ENCODE measurements around the gene SLC24A1. TPM values are rescaled to one million over a fixed set of nuclear protein-coding genes. Genes with fewer than 3 reads are reported as not detected.
A peak's percentile ranks its signal among the peaks of the same experiment; 100 is the strongest.

SLC24A1 gene
- total RNA-seq, 1 experiment from 2014 or later = 3.0 TPM

DNA sequence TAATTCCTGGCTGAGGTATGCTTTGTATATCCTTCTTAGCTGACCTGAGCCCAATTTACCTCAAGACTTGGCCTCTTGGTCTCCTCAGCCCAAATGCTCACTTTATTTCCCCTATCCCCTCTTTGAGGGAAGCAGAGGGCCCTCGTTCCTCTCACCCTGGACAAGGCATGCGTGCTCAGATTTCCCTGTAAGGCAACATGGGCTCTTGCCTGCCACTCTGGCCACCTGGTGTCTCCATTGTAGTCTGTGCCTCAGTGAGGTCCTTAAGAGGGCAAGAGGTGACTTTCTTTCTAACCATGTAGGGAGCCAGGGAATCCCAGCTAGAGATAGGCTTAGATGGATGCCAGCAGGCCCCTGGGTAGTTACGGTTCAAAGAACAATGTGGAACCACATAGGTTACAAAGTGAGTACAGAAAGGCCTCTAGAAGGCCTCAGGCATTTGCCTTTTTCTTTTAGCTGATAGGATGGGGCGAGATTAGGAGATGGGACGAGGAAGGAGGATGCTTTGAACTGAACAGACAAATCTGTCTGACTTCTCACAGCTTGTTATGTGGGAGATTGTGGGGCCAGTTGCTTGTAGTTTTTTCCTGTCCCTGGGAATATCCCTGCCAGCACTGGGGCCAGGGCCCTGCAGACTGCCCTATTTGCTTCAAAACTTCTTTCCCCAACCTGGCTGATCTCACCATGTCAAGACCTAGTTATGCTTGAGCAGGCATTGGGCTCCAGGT lies 9.7 kb upstream of the SLC24A1 start:
- POLR2A ChIA-PET (ENCODE audit: unreplicated experiment) = interaction anchor here (0.9 kb wide), 1 partner anchor 243 kb away, joined by 3 read pairs; no protein-coding TSS in a partner anchor
- intact Hi-C loops (cut with micrococcal nuclease) = no loop called here

DNA sequence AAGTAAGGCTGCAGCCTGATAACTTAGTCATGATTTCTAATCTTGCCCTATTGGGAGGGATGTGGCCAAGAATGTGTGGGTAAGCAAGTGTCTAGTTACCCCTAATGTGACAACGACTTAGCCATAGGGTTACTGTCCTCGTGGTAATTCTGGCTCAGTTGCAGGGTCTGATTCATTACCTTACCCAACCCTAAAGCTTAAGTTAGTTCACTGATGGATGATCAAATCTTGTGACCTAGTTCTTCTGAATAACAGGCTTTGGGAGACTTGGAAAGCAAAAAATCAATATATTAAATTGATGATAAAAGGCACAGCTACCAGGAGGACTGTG lies 9.2 kb upstream of the SLC24A1 start:
- intact Hi-C loops (cut with micrococcal nuclease) = no loop called here
- CTCF ChIA-PET = interaction anchor here (0.7 kb wide), 1 partner anchor 331 kb away, joined by 3 read pairs; no protein-coding TSS in a partner anchor
- ATAC-seq (no peak), DNase-seq (peak; percentile 31)
- Histone ChIP-seq H3K9me3 (ENCODE audit: low read length) (no peaks in the 10 kb centered on the region), H3K27ac (ENCODE audit: low read length) (no peak overlapping the region), H3K79me2 (ENCODE audit: low read length) (peaks cover 29% of the 10 kb centered on the region), H3K27me3 (ENCODE audit: low read length) (no peaks in the 10 kb centered on the region), H3K9ac (ENCODE audit: low read length) (no peak overlapping the region), H3K4me2 (ENCODE audit: low read length) (no peak overlapping the region), H4K20me1 (ENCODE audit: low read length) (no peaks in the 10 kb centered on the region), H3K4me1 (ENCODE audit: insufficient read depth, low read length) (peaks cover 16% of the 10 kb centered on the region), H3K9me2 (replicated peaks; ENCODE audit: low read length) (no peaks in the 10 kb centered on the region), H3K36me3 (ENCODE audit: low read depth, low read length) (no peaks in the 10 kb centered on the region), H3K4me3 (ENCODE audit: low read length) (no peak overlapping the region), H3F3A (ENCODE audit: low read length, unreplicated experiment) (no peaks in the 10 kb centered on the region), H2AFZ (ENCODE audit: low read length) (no peak overlapping the region)
- no TSS peak for BruUV-seq (replicated peaks)
- POLR2A ChIA-PET (ENCODE audit: unreplicated experiment) = interaction anchor here (0.9 kb wide), 1 partner anchor 242 kb away, joined by 3 read pairs; no protein-coding TSS in a partner anchor
- TF ChIP-seq, protein P1, sequence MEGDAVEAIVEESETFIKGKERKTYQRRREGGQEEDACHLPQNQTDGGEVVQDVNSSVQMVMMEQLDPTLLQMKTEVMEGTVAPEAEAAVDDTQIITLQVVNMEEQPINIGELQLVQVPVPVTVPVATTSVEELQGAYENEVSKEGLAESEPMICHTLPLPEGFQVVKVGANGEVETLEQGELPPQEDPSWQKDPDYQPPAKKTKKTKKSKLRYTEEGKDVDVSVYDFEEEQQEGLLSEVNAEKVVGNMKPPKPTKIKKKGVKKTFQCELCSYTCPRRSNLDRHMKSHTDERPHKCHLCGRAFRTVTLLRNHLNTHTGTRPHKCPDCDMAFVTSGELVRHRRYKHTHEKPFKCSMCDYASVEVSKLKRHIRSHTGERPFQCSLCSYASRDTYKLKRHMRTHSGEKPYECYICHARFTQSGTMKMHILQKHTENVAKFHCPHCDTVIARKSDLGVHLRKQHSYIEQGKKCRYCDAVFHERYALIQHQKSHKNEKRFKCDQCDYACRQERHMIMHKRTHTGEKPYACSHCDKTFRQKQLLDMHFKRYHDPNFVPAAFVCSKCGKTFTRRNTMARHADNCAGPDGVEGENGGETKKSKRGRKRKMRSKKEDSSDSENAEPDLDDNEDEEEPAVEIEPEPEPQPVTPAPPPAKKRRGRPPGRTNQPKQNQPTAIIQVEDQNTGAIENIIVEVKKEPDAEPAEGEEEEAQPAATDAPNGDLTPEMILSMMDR (conservative IDR thresholded peaks at IDR 0.05; ENCODE audit: low read depth, low read length) = no peak
- TF ChIP-seq EZH2phosphoT487 (IDR thresholded peaks at IDR 0.05; ENCODE audit: borderline replicate concordance, low read length) = no peak

More for the DNA sequence above, 9.7 kb upstream of the SLC24A1 start:
- H3K9ac ChIP-seq (ENCODE audit: low read length) = peak overlapping the region; percentile 98
- H3K36me3 ChIP-seq (ENCODE audit: low read depth, low read length) = no peaks in the 10 kb centered on the region
- no peak for ATAC-seq
- H3K4me2 ChIP-seq (ENCODE audit: low read length) = peak overlapping the region; percentile 95
- H4K20me1 ChIP-seq (ENCODE audit: low read length) = no peaks in the 10 kb centered on the region
- no TSS peak for BruUV-seq (replicated peaks)
- peaks cover 16% of the 10 kb centered on the region for H3K4me1 ChIP-seq (ENCODE audit: insufficient read depth, low read length)
- CTCF ChIA-PET = interaction anchor here (0.7 kb wide), 1 partner anchor 332 kb away, joined by 3 read pairs; no protein-coding TSS in a partner anchor
- no peak for DNase-seq
- H3K4me3 ChIP-seq (ENCODE audit: low read length) = peak overlapping the region; percentile 85
- H3K27me3 ChIP-seq (ENCODE audit: low read length) = no peaks in the 10 kb centered on the region
- peak overlapping the region; percentile 68; the same call in 1 of the 2 replicates for H3K27ac ChIP-seq (ENCODE audit: low read length)
- no peak overlapping the region for H2AFZ ChIP-seq (ENCODE audit: low read length)
- TF ChIP-seq, protein P1 (conservative IDR thresholded peaks at IDR 0.05; ENCODE audit: low read depth, low read length) = no peak
- no peak for TF ChIP-seq EZH2 (IDR thresholded peaks at IDR 0.05; ENCODE audit: low read length, unreplicated experiment)
- TF ChIP-seq EZH2phosphoT487 (IDR thresholded peaks at IDR 0.05; ENCODE audit: borderline replicate concordance, low read length) = no peak
- H3K79me2 ChIP-seq (ENCODE audit: low read length) = peaks cover 35% of the 10 kb centered on the region
- no peaks in the 10 kb centered on the region for H3F3A ChIP-seq (ENCODE audit: low read length, unreplicated experiment)
- H3K9me3 ChIP-seq (ENCODE audit: low read length) = no peaks in the 10 kb centered on the region
- no peaks in the 10 kb centered on the region for H3K9me2 ChIP-seq (replicated peaks; ENCODE audit: low read length)

Data from PC-3 (cell line).